Stimulated activated CD8-positive, alpha-beta memory T cell treated with anti-CD3 and anti-CD28 coated beads, Interleukin-4, amount 100 ng/mL, for 48 hours (primary cell): ENCODE results near the gene GJA5.

Experiments used
- DNase-seq: peaks from one replicate; pipeline ENCODE4 v3.0.0-alpha.2; 2020

Gene GJA5

GRCh38 chr1:147760481-147761260, at the start of gene GJA5:
Gene GJA5, minus strand, starts transcription at chr1:147760602. Its CDS starts 1,364 bp downstream, at chr1:147759238.
- no peak for DNase-seq

GRCh38 chr1:147809236-147809635, 48.8 kb upstream of the GJA5 start:
- DNase-seq: no peak

- DNase-seq: no peak
Measured at GRCh38 chr1:147808025-147808424, 47.6 kb upstream of the GJA5 start.

- DNase-seq: no peak
Measured at GRCh38 chr1:147807405-147807804, 47.0 kb upstream of the GJA5 start.

DNA sequence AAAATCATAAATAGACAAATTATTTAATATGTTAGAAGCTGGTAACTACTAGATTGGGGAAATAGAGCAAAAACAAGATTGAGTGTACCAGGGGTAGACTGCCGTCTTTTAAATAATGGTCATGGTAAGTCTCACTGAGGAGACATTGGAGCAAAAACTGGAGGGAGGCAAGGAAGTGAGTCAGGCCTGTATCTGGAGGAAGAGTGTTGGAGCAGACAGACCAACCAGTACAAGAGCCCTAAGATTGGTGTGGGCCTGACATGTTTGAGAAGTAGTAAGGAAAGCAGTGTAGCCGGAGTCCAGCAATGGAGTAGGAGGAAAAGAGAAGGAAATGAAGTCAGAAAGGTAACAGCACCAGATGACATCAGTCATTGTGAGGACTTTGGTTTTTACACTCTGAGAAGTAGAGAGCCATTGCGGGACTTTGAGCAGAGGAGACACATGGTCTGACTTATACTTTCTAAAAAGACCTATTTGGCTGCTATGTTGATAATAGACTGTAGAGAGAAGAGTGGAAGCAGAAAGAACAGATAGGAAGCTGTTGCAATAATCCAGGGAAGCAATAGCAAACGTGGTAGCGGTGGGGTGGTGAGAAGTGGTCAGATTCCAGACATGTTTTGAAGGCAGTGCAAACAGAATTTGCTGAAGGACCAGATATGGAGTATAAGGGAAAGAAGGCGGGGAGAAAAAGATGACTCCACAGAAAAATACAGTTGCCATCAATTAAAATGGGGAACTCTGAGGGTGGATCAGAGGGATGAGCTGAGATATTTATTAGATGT, 44.7 kb upstream of the GJA5 start:
- DNase-seq: no peak

DNA sequence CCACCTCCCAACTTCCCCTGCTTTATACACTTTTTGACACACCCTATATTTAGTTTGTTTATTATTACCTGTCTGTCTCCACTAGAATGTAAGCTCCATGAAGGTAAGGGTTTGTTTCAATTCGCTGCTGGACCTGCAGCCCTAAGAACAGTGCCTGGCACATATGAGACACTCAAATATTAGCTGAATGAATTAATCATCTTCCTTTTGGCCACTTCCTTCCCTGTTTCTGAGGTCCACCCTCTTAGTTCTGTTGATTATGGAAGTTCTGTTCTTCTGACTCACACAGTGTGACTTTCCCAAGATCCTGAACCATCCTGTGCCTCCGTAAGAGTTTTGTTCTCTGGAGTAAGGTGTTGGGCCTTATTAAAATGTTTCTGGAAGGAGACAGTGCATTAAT, 40.4 kb upstream of the GJA5 start:
- DNase-seq: no peak

- DNase-seq: no peak
Measured at GRCh38 chr1:147798731-147799130, 38.3 kb upstream of the GJA5 start.

GRCh38 chr1:147794570-147794969, 34.2 kb upstream of the GJA5 start:
- DNase-seq: no peak

- DNase-seq: no peak
Measured at GRCh38 chr1:147791876-147792275, 31.5 kb upstream of the GJA5 start.

DNA sequence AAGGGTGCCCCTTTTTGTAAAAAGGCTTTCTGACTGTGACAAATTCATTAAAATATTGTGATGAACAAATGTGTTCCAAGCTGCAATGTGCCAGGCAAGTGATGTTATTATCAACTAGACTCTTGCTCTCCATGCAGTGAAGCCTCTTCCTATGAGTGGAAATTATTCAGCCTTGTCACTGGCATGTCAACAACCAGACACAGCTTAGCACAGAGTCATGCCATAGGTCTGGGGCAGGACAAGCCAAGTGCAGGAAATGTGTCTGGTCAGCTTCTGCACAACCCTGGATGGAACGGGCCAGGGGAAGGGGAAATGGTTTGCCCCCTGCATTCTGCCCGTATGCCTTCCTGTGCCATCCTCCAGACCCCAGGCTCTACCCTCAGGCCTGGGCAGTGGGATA, 27.4 kb upstream of the GJA5 start:
- DNase-seq: no peak

DNA sequence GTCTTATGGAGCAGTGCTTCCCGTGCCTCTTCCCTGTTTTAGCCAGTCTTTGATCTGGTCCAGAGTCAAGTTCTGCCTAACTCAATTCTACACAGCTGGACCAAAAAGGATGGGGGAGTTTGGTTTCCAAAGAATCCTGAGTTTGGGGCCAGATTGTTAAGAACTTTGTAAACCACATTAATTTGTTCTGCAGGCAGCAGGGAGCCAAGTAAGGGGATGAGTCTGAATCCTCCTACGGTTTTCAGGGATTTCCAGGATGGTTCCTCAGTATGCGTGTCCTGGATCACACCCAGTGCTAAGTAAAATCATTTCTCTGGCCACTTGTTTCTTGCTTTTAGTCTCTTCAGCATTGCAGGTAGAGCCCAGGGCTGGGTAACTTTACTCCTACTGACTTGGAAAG, 26.1 kb upstream of the GJA5 start:
- DNase-seq: no peak

GRCh38 chr1:147785794-147786506, 25.5 kb upstream of the GJA5 start:
- no peak for DNase-seq

DNA sequence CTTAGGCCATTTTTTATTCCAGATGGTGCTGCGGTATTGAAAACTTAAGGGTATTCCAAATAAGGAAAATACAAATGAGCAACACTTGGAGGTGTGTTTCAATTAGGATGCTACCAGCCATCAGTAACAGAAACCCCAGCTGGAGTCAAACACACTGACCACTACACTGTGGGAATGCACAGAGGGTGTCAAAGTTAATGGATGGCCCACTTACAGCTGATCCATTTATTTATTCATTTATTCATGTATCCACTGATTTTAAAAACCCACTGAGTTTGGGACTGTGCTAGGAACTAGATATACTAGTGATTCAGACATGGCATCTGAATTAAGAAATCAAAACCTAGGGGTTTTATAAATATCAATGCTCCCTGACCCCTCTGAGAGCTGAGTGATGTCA, 24.5 kb upstream of the GJA5 start:
- no peak for DNase-seq

DNA sequence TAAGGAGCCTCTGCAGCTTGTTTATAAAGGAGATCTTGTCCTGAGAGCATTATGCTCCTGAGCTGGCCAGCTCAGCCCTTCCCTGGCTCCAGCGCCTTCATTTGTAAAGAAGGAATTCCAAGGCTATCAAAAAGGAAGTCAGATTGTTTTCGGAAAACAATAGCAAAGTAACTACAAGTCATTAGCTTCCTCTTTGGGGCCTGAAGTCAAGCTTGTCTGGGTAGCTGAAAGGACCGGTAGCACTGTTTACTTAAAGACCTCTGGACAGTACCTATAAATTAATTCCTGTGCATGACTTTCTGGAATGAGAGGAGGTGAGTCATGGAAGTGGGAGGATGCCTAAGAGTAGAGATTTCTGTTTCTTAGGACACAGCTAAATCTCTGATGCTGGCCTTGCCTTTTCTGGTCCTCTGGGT, 20.7 kb upstream of the GJA5 start:
- no peak for DNase-seq

GRCh38 chr1:147777694-147778093, 17.3 kb upstream of the GJA5 start:
- no peak for DNase-seq

DNA sequence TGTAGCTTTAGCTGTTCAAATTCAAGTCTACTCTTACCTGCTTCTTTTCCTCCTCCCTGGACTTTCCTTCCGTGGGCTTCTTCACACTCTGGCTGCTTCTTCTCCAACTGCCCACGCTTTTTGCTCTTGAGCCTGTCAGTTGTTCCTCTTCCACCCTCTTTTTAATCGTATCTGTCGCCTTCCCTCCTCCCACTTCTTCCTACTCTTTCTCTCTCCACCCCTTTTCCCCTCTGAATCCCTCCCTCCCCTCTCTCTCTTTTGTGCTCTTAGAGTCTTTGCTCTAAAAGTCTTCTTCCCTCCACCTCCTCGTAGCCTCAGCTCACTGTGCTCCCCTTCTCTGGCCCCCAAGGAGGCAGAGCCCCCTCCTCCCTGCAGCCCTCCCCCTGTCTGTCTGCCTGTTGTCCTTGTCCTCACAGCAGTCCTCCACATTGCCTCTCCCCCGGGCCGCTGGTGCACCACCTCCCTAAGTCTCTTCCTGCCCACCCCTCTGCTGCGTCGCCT, 12.9 kb upstream of the GJA5 start:
- no peak for DNase-seq

GRCh38 chr1:147772570-147772969, 12.2 kb upstream of the GJA5 start:
- no peak for DNase-seq

DNA sequence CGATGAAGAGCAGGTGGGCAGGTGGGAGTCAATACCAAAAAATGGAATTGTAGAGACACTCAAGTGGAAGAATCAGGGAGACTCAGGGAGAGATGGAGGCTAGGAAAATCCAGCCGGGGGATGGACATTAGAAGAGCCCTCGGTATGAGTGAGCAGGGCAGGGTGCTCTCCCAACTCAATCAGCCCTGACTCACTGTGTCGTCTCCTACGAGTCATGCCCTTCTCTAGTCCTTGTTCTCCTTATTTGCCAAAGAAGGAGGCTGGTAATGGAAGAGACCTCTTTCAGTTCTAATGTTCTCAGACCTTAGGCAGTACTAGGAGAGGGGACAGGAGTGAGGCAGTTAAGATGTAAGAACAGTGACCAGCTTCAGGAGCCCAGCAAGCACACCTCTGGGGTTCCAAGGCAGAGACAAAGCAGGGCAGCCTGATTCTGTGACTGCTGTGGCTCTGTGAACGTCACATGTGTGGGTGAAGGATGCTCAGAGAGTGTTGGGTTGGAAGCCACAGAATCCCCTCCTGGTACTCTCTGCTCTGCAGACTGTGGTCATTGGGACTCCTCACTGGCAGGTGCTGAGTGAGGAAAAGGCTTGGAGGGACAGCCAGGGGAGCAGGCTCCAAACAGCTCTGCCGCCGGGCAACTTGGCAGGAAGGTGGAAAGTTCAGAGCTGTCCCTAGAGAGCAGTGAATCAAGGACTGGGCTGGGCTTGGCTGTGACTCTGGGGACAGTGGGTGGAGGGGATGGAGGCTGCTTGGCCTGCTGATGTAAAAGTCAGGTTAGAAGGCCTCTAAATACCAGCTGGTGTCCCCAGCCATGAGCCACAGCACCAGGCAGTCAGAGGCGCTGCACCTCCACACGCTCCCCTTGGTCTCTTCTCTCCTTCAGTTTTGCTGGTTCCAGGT, 11.1 kb upstream of the GJA5 start:
- no peak for DNase-seq

DNA sequence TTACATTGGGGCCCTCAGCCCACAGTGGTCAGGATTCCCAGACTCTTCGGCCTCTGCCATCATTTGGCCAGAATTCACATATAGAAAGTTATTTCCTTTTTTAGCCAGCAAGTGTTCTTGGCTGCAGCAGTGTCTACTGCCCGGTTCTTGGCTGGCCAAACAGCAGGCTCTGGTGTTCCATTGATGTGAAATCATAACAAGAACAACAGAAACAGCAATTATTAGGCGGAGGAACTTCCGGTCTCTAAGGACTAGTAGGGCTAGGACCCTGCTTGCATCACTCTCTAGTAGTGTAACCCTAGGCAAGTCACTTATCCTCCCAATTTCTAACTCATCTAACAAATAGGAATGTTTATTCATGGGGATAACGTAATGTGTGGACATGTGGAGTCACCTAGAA, 8.7 kb upstream of the GJA5 start:
- no peak for DNase-seq

- no peak for DNase-seq
Measured at GRCh38 chr1:147768582-147768981, 8.2 kb upstream of the GJA5 start.

GRCh38 chr1:147768101-147768500, 7.7 kb upstream of the GJA5 start:
- DNase-seq: no peak

DNA sequence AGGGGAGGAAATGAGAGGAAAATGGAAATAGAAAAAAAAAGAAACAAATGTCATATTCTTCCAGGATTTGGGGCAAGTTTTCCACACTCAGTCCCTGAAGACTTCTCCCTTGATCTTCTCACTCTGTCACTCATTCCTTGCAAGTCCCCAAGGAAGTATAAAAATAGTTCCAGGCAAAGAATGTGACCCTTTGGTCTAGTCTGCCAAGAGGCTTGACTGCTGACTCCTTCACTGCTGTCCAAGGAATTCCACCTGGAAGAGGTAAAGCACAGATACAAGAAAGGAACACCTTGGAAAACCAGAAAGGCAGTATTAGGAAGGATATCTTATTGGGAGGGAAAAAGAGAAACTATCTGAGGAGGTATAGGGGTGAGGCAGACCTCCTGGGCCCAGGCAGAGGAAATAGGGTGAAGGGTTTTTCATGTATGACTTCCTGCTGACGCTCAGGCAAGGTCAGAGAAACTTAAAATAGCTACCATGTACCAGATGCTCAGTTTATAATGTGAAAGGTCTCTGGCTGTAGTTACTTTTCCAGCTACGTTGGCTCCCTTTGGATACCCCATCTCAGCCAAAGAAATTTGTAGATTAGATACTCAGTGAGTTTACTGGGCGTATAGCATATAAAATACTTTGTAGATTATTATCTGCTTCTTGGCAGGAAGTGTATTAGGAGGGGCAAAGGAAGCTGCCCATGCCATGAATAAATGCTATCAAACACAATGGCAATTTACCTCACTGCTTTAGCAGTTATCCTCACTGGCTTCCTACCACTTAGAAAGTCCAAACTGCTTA, 2.0 kb upstream of the GJA5 start:
- DNase-seq: no peak
